SIG-M5 treated with dmso at 0.1 percent for 504 hours (cell line): ENCODE results near the gene SFTPB.
"Not testable (repeated sequence)": the region's sequence is repeated elsewhere in the genome, so short reads cannot be mapped to it uniquely, and the experiment has no call there.

Source experiments
- DNase-seq: peaks from one replicate; lab custom pipeline; 2025; ENCODE audit not compliant: unreplicated experiment; lab: John Stamatoyannopoulos, UW

SFTPB gene

DNA sequence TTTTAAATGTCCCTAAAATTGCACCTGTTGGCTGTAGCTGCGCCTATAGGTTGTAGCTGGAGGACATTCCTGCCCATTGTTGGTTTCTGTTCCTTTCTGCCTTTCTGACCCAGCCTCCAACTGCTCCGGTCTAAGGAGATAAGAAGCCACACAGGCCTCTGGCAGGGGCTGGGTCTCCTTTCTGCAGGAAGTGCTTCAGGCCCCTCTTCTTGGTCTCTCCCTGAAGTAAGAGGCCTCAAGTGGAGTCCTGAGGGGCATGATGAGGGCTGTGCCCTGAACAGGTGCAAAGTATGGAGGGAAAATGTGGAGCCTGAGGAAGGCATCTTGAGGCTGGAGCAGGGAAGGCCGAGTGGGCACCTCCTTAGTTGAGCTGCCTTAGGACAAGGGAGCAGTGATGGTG is 10.4 kb upstream of the SFTPB start:
- no peak for DNase-seq

DNA sequence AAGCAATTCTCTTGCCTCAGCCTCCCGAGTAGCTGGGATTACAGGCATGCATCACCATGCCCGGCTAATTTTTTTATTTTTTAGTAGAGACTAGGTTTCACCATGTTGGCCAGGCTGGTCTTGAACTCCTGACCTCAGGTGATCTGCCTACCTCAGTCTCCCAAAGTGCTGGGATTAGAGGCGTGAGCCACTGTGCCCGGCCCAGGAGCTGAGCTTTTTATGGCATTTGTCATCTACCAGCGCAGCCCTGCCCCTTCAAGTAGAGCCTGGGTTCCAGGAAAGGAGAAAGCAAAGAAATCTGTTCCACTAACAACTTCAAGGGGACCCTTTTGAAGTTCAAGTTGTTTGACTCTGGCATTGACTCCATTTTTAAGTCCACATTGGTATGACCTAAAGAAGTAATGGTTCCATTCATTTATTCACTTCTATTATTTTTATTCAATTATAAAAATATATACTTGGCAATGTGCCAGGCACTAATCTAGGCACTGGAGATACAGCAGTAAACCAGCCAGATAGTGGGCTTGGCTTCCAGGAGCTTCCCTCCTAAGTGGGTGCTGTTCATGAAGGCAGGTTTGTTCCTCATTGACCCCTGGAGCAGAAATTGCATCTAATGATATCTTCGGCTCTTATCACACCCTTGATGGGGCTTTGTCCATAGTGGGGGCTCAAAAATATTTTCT is 8.0 kb upstream of the SFTPB start:
- no peak for DNase-seq

DNA sequence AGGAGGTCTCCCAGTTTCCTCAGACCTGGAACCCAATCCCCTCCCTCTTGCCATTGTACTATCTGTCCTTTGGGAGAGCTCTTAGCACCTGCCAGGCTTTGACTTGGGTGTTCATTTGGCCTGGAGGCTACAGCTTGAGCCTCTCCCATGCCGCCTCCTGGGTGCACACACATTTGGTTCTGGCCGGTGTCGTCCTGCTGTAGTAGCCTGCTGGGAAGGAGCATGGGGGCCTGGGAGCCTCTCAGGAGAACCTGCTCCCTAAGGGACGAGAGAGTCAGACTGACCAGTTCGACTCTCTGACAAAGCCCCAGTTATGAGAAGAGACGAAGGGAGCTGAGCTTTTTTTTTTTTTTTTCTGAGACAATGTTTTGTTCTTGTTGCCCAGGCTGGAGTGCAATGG is 7.4 kb upstream of the SFTPB start:
- DNase-seq = no peak

DNA sequence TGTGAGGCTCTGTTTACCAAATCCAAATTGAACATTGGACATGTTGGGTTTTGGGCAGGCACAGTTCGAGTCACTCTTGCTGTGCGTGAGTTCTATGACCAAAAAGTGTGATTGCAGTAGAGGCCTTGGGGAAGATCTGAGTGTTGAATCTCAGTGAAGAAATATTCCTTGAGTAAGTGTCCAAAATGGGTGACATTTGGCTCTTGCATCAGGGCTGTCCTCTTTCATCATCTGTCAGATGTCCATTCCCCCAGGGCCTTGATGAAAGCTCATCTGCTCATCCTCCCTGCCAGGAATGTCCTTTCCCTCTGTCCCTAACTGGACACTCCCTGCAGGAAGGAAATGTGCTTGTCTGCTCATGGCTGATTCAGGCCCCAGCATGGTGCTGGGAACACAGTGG is 6.4 kb upstream of the SFTPB start:
- DNase-seq = peak; percentile 54

DNA sequence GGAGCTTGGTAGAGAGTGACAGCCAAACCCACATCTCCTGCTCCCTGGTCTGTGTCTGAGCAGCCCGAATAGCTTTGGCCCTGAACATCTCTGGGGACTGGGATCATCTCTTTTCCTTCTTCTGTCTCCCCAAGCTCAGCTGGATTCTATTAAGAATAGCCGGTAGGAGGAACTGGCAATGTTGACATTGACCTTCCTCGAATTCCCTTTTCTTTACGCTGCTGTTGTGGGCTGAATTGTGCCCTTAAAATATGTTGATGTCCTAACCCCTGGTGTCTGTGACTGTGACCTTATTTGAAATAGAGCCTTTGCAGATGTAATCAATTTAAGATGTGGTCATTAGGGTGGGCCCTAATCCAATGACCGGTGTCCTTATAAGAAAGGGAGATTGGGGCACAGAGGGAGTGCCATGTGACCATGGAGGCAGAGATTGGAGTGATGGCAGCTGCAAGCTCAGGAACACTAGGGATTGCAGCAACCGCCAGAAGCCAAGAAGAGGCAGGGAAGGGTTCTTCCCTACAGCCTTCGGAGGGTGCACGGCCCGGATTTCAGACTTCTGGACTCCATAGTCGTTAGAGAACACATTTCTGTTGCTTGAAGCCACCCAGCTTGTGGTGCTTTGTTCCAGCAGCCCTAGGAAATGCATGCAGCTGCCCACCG is 5.8 kb upstream of the SFTPB start:
- DNase-seq = no peak

DNA sequence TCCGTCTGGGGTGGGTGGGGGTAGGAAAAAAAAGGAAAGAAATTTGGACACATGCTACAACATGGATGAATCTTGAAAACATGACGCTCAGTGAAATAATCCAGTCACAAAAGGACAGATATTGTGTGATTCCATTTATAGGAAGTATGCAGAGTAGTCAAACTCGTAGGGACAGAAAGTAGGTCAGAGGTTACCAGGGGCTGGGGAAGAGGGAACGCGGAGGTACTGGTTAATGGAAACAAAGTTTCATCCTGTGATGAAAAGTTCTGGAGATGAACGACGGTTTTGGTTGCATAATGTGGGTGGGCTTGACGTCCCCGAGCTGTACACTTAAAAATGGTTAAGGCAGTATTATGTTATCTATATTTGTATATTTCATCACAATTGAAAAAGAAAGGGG is 4.5 kb upstream of the SFTPB start:
- DNase-seq = peak; percentile 97

DNA sequence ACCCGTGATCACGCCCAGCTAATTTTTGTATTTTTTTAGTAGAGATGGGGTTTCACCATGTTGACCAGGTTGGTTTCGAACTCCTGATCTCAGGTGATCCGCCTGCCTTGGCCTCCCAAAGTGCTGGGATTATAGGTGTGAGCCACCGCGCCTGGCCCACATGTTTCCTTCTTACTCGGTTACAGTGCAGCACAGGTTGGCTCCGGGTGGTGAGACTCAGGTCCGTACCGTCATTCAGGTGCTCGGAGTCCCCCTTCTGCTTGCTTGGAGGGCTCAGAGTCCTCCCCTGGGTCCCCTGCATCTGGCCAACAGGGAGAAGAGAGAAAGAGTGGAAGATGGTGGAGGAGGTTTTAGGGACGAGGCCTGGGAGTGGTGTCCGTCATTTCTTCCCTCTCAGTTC is 2.4 kb upstream of the SFTPB start:
- DNase-seq = not testable (repeated sequence)

DNA sequence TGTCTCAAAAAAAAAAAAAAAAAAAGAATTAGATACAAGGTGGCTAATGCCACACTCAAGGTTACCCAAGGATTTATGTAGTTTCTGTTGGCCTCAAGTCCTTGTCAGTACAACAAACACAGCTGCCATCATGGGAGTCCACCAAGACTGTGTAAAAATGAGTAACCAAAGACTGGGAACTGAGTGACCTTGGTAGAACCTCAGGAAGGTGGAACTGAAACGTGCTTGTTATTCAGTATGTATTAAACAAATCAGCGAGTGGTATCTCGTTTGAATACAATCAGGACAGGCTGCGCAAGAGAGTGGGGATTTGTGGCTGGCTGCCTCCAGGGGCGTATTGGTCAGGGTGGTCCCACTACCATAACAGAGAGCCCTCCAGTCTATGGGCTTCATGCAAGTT is 1.6 kb upstream of the SFTPB start:
- DNase-seq = no peak

DNA sequence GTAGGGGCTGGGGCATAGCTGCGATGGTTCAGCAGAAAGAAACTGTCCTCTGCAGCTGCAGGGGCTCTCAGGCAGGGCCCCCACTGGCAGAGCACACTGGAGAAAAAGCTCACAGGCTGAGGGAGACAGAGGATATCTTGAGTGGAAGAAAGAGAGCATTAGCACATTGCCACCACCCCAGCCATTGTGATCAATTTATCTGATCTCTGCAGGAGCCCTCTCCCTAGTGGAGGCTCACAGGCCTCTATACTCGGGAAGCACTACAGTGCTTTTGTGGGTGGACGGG is 801 bp upstream of the SFTPB start:
- DNase-seq = no peak

DNA sequence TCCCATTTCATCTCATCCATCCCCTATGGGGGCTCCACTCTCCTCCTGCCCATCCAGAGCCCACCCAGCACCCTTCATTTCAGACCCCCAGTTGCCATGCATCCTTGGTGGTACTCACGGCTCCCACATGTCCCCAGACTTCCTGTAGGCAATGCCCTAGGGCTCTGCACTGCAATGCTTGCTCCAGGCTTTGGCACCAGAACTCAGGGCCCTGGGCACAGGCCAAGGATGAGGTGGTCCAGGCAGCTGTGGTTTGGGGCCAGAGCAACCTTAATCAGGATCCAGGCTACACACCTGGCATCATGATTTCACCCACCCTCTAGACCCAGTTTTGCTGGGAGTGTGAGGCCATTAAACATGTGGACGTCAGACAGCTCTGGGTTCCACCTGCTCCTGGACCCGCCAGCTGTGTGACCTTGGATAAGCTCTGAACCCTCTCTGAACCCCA is 414 bp downstream of the SFTPB start:
- DNase-seq = no peak

DNA sequence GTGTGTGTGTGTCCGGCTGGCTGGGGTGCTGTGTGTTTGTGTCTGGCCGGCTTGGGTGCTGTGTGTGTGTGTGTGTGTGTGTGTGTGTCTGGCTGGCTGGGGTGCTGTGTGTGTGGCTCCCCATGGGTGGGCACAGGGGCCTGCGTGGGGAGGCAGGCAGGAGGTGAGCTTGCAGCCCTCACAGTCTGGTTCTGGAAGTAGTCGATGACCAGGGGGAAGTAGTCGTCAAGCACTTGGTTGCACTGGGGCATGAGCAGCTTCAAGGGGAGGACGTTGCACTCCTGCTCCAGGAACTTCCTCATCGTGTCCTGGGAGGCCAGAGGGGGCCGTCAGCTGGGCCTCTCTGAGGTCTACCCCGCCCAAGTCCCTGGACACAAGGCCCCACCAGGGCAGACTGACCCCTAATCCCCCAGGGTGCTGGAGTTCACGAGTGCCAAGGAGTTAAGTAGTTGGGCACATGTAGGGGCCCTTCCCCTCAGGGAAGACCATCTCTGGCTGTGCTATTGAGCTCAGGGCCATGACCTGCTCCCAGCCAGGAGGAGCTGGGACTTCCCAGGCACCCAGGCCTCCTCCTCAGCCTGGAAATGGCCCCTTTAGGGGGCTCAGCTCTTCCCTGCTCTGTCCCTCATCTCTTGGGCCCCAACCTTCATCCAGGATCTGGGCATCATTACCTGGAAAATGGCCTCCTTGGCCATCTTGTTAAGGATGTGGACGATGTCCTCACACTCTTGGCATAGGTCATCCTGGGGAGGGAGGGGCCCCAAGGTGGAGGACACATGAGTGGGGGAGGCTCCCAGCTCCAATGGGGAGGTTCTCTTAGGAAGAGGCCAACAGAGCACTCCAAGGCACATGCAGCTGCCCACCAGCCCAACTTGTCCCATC is 1.3 kb downstream of the SFTPB start:
- peak; percentile 22 for DNase-seq

DNA sequence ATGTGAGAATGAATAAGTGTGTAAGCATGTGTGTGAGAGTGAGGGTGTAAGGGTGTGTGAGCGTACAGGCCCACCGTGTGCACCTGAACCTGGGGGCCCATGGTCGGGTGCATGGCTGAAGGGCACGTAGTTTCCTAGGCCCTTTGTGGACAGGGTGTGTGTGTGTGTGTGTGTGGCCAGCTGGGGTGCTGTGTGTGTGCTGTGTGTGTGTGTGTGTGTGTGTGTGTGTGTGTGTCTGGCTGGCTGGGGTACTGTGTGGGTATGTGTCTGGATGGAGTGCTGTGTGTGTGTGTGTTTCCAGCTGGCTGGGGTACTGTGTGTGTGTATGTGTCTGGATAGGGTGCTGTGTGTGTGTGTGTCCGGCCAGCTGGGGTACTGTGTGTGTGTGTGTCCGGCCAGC is 2.0 kb downstream of the SFTPB start:
- DNase-seq = no peak

DNA sequence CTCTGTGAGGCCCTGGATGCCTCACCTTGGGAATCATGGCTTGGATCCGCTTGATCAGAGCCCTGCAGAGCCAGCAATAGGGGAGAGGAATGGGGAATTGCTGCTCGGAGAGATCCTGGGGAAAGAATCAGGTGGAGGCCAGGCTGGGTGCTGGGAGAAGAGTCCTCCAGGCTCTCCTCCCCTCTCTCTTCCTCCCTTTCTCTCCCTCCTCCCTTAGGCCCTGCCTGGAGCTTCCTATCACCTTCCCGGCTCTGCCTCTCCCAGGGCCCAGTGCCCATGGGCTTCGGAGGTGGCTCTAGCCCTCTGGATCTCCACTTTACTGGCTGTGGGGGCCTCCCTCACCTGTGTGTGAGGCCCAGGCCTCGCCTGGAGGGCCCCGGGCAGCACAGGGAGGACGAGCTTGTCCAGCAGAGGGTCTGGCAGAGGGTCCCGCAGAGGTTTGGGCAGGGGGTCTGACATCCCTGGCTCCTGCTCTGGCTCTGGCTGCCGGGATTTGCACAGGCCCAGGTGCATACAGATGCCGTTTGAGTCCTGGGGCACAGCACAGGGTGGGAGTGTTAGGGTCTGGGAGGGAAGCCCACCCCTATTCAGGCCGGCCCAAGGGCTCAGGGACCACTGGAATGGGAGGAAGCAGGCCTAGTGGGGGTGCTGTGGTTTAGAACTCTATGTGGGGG is 2.6 kb downstream of the SFTPB start:
- DNase-seq = no peak

DNA sequence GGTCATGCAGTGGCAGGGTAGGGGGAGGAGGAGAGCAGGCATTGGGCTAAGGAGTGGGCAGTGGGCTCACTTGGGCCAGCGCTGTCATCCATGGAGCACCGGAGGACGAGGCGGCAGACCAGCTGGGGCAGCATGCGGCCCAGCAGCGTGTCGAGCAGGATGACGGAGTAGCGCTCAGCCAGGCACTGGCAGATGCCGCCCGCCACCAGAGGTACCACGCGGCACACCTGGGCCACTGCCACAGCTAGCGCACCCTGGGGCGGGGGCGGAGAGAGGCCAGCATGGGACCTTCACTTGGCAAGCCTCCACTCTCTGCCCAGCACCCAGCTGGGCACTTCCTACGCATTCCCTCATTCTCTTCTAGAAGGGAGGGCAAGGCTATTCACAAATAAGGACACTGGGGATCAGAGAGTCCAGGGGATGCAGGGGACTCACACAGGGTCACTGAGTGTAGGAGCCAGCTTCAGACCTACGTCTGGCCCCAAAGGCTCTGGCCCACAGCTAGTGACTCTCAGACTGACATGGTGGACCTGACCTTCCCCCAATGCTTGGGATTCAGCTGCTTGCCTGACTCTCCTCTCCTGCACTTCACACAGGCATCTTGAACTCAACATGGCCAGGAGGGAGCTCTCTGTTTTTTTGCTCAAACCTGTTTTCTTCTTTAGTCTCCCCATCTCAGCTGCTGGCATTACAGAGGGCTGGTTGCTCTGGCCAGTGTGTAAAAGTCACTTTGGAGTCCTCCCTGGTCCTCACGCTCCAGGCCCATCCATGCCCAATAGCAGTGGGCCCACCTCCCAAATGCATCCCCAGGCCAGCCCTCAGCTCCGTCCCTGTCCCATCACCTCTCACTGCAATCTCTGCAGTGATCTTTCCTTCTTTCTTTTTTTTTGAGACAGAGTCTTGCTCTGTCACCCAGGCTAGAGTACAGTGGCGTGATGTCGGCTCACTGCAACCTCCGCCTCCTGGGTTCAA is 4.1 kb downstream of the SFTPB start:
- DNase-seq = no peak

DNA sequence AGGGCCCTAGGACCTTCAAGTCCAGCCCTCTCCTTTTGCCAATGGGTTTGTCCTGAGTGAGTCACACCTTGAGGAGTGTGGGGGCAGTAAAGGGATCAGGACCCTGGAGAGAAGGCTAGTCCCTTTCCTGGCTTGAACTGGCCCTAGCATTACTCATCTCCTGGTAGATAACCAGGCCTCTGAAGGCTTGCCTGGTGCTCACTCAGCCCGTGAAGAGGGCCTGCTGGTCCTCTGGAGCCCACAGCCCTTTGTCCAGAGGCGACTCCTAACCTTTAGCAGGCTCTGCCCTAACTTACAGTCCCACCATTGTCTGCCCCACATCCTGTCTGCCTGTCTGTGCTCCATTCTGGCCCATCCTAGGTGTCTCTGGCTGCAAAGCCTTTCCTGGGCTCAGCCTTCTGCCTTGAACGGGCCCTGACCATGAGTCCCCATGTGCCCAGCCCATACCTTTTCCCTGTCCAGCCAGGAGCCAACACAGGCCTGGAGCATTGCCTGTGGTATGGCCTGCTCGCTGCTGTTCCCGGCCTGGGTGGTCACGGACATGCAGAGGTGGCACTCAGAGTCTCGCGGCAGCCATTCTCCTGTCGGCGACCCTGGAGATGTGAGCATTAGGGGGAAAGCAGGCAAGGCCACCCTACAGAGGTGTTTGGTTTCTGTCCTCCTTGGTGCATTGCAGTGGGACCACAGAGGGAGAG is 5.0 kb downstream of the SFTPB start:
- DNase-seq = no peak

DNA sequence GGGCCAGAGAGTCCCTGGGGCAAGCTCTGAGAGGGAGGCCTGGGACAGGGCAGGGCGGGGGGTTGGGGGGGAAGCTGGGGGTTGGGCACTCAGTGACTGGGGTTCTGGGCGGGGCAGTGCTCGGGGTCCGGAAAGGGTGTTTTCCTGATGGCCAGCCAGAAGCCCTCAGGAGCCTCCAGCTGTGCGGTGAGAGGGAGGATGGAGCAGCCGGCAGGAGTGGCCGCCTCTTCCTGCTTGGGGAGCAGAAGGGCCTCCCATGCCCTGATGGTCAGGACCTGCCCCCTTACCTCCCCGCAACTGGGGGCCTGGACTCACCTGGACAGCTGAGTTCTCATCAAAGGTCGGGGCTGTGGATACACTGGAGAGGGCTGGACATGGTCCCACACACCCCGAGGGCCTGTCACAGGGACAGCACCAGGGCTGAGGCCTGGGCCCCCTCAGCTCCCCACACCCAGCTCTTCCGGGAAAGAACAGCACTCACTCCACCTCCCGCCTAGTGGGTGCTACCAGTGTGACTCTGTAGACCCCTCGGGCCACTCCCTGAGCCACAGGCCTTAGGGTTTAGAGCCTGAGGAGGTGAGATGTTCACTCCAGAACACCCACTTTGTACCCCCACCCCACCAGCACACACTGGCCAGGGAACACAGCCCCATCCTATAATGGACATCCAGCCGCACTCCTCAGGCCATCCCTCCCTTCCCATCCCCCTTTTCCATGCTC is 6.7 kb downstream of the SFTPB start:
- DNase-seq = no peak

DNA sequence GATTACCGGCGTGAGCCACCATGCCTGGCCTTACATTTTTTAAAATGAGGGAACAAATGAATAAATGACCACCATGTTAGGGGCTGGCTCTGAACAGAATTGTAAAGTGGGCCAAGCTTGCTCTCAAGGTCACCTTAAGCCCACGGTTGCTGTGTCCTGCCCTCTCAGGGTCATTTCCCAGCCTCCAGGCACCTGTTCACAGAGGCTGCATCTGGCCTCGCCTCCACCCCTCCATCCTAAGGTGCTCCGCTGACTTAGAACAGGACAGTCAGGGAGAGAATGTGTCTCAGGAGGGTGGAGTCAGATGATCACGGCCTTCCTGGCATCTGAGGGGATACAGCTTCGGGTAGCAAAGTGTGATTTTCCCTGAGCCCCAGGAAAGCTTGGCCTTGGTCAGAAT is 7.3 kb downstream of the SFTPB start:
- DNase-seq = no peak

DNA sequence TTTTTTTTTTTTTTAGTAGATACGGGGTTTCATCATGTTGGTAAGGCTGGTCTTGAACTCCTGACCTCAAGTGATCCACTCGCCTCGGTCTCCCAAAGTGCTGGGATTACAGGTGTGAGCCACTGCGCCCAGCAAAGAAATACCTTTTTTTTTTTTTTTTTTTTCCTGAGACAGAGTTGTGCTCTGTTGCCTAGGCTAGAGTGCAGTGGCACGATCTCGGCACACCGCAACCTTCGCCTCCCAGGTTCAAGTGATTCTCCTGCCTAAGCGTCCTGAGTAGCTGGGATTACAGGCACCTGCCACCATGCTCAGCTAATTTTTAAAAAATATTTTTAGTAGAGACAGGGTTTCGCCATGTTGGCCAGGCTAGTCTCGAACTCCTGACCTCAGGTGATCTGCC is 7.7 kb downstream of the SFTPB start:
- DNase-seq = not testable (repeated sequence)

DNA sequence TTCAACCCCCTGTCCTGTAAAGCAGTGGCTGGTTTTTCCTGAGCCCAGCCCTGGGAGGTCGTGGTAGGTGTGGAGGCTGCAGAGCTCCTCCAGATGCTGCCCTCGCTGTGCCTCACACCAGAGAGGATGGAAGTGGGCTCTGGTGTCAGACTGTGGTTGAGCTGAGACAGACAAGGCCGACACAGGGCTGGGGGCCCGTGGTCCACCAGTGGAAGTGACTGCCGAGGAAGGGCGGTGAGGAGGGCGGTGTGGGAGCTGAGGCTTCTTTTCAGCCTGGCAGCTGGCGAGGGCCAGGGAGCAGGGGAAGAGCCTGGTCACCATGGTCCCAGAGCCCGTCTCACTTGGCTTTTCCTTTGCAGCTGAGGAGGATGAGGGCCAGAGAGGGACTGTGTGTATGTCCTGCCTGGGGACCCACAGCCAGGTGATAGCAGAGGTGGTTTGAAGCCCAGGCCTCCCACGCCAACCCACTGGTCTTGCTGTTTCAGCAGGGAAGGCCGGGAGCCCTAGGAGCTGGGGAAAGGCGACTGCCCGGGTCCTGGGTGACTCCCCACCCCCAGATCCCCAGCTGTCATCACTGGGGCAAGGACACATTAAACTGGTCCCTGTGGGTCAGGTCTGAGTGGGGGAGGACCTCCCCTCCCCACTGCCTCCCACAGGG is 8.5 kb downstream of the SFTPB start:
- DNase-seq = no peak
